ENCODE data around the gene CNTN2. TPM values are rescaled to one million over a fixed set of nuclear protein-coding genes. Genes with fewer than 3 reads are reported as not detected.

Gene CNTN2
- polyA plus RNA-seq, 1 donor from 2014 or later, result 3.2 TPM

DNA sequence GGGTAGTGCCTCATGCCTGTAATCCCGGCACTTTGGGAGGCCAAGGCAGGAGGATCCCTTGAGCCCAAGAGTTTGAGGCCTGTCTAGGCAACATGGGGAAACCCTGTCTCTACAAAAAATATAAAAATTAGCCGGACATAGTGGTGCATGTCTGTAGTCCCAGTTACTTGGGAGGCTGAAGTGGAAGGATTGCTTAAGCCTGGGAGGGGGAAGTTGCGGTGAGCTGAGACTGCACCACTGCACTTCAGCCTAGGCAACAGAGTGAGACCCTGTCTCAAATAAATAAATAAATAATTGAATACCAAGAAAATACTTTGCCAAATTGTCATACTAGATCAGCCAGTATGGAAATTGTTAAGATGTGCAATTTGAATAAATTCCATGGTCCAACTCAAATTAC lies 84.6 kb downstream of the CNTN2 start:
- TF ChIP-seq POLR2AphosphoS5 (IDR thresholded peaks at IDR 0.05) (no peak), TAF1 (IDR thresholded peaks at IDR 0.05; ENCODE audit: low read depth) (no peak), MXI1 (conservative IDR thresholded peaks at IDR 0.05; ENCODE audit: poor library complexity, severe bottlenecking) (no peak), SMC3 (conservative IDR thresholded peaks at IDR 0.05; ENCODE audit: poor library complexity) (no peak), EP300 (conservative IDR thresholded peaks at IDR 0.05; ENCODE audit: poor library complexity, severe bottlenecking) (no peak), RAD21 (conservative IDR thresholded peaks at IDR 0.05) (no peak), EZH2 (IDR thresholded peaks at IDR 0.05; ENCODE audit: borderline replicate concordance, insufficient read depth, low read length, poor library complexity, severe bottlenecking) (no peak)
- TF ChIP-seq, protein P1, sequence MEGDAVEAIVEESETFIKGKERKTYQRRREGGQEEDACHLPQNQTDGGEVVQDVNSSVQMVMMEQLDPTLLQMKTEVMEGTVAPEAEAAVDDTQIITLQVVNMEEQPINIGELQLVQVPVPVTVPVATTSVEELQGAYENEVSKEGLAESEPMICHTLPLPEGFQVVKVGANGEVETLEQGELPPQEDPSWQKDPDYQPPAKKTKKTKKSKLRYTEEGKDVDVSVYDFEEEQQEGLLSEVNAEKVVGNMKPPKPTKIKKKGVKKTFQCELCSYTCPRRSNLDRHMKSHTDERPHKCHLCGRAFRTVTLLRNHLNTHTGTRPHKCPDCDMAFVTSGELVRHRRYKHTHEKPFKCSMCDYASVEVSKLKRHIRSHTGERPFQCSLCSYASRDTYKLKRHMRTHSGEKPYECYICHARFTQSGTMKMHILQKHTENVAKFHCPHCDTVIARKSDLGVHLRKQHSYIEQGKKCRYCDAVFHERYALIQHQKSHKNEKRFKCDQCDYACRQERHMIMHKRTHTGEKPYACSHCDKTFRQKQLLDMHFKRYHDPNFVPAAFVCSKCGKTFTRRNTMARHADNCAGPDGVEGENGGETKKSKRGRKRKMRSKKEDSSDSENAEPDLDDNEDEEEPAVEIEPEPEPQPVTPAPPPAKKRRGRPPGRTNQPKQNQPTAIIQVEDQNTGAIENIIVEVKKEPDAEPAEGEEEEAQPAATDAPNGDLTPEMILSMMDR (IDR thresholded peaks at IDR 0.05; ENCODE audit: poor library complexity, severe bottlenecking), result no peak
- TF ChIP-seq, protein P2, sequence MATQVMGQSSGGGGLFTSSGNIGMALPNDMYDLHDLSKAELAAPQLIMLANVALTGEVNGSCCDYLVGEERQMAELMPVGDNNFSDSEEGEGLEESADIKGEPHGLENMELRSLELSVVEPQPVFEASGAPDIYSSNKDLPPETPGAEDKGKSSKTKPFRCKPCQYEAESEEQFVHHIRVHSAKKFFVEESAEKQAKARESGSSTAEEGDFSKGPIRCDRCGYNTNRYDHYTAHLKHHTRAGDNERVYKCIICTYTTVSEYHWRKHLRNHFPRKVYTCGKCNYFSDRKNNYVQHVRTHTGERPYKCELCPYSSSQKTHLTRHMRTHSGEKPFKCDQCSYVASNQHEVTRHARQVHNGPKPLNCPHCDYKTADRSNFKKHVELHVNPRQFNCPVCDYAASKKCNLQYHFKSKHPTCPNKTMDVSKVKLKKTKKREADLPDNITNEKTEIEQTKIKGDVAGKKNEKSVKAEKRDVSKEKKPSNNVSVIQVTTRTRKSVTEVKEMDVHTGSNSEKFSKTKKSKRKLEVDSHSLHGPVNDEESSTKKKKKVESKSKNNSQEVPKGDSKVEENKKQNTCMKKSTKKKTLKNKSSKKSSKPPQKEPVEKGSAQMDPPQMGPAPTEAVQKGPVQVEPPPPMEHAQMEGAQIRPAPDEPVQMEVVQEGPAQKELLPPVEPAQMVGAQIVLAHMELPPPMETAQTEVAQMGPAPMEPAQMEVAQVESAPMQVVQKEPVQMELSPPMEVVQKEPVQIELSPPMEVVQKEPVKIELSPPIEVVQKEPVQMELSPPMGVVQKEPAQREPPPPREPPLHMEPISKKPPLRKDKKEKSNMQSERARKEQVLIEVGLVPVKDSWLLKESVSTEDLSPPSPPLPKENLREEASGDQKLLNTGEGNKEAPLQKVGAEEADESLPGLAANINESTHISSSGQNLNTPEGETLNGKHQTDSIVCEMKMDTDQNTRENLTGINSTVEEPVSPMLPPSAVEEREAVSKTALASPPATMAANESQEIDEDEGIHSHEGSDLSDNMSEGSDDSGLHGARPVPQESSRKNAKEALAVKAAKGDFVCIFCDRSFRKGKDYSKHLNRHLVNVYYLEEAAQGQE (IDR thresholded peaks at IDR 0.05; ENCODE audit: borderline replicate concordance), result no peak
- Histone ChIP-seq H3K9me2 (ENCODE audit: insufficient read depth, low read length) (no peaks in the 10 kb centered on the region), H2AFZ (ENCODE audit: low read depth, low read length) (no peak overlapping the region), H3K4me2 (ENCODE audit: low read length) (no peak overlapping the region), H3K4me3 (ENCODE audit: low read length) (no peak overlapping the region), H3K9me3 (ENCODE audit: low read length) (no peaks in the 10 kb centered on the region), H3K79me2 (replicated peaks; ENCODE audit: insufficient read depth, low read length) (no peaks in the 10 kb centered on the region), H3K9ac (ENCODE audit: low read length) (no peak overlapping the region), H3F3A (ENCODE audit: insufficient read depth, low read length, poor library complexity, severe bottlenecking) (no peaks in the 10 kb centered on the region), H3K27me3 (ENCODE audit: insufficient read depth, low read depth, low read length) (no peaks in the 10 kb centered on the region), H4K20me1 (ENCODE audit: insufficient read depth) (no peaks in the 10 kb centered on the region), H3K36me3 (ENCODE audit: insufficient read depth, low read length) (no peaks in the 10 kb centered on the region), H3K27ac (ENCODE audit: low read length) (no peak overlapping the region)

Other genes starting within 250 kb of the CNTN2 start
- 23.9 and 34.1 TPM in 2 replicates for gene NFASC, start 172.3 kb upstream of the CNTN2 start, polyA plus RNA-seq
- gene TMEM81, start 41.2 kb downstream of the CNTN2 start, polyA plus RNA-seq, result 7.7 and 10.1 TPM in 2 replicates
- 17.0 and 24.2 TPM in 2 replicates for gene RBBP5, start 78.8 kb downstream of the CNTN2 start, polyA plus RNA-seq
- 10.7 and 12.1 TPM in 2 replicates for gene DSTYK, start 168.5 kb downstream of the CNTN2 start, polyA plus RNA-seq
- 32.2 and 34.4 TPM in 2 replicates for gene TMCC2, start 184.7 kb downstream of the CNTN2 start, polyA plus RNA-seq

Measured in neural cell (in vitro differentiated cells).